GM21737 (cell line): ENCODE data around the gene ITGA4.

Experiments
- ATAC-seq: cut with Tn5 transposase; IDR thresholded peaks from one replicate; pipeline ENCODE4 v1.9.1; 2021; ENCODE audit warnings: mild to moderate bottlenecking, moderate library complexity; ENCODE audit not compliant: unreplicated experiment

The ITGA4 gene

DNA sequence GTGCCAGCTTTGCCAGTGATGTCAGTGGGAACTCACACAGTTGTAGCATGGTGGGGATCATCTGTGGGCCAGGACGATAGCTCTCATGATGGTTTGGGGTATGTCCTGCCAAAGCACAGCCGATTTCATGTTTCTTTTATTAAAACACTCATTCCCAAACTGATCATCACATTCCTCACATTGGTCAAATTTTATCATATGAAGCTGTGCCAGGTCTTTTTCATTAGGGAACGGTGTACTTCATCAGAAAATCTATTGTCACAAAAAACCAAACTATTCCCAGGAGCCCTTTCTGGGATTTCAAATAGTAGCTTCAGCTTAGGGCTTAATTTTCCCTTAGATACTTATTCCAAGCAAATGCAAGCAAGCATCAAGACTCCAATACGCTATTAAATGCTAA lies 42.0 kb downstream of the ITGA4 start:
- no peak for ATAC-seq

DNA sequence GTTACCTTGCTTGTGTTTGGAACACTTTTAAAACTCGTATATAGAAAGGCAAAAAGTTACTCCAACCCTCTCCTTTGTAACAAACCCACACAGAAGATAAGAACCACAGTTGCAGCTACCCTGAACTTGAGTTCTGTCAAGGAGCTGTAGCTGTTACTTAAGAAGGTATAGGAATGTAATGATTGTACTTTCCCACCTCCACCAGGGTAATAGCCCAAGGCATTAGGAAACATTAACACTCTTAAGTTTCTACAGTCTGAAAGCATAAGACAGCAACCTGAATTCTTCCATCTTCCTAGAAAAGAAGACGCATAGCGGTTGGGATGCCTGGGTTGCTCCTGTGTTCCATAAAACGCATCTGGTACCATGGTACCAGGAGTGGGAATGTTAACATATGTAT lies 43.0 kb downstream of the ITGA4 start:
- ATAC-seq, result no peak

DNA sequence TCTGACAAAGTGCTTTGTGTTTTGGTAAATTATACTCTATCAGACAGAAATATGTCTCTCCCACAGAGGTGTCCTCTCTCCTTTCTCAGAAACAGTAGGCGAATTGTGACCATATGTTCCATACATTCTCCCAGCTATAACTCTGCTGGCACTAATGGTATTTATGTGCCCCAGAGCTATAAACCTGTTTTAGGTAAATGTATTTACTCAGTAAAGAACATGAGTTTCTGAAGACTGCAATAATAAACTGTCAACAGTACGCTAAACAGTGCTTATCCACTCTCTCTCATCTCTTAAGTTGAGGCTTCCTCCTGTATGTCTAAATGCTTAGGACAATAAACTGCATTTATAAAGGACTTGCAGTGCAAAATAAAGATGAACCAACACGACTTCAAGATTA lies 58.5 kb downstream of the ITGA4 start:
- ATAC-seq, result no peak

DNA sequence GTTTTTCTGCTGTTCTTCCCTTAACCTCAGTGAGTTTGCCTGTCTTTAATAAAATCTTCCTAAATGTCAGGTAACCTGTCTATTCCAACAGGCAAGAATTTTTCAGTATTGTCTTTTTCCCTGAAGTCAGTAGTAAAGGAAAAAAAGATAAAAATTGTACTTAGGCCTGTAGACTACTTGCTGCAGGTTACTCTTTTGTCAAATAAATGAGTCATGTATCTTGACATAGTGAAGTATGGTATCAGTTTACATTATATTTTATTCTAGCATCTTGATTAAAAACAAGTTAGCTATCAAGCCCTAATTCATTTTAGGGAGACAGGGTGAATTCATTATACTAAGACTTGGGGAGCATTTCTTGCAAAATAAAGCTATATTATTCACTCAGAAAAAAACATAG lies 59.8 kb downstream of the ITGA4 start:
- ATAC-seq, result no peak

DNA sequence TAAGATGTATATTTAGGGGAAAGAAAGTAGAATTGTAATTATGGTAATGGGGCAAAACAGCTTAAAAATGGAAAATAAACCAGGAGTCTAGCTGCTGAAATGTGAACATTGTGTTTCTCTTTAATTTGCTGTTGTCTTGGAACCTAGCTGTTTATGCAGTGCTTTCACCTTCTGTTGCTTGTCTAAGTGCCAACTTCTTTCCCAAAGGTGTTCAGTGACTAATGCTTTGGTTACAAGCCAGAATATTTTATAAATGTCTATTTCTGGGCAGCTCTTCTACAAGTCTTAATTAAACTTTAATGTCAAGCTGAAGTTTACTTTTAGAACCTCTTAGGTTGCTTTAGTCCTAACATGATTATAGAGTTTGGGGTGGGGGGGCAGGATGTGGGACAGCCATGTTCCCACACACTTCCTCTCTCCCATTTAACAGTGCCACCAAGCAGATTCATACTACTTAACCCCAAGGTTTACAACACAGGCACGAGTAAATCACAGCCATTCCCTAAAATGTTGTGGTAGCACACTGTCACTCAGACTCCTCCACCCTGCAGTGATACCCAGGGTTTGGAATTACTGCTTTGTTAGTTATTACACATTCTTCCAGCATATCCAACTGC lies 60.6 kb downstream of the ITGA4 start:
- ATAC-seq, result no peak

DNA sequence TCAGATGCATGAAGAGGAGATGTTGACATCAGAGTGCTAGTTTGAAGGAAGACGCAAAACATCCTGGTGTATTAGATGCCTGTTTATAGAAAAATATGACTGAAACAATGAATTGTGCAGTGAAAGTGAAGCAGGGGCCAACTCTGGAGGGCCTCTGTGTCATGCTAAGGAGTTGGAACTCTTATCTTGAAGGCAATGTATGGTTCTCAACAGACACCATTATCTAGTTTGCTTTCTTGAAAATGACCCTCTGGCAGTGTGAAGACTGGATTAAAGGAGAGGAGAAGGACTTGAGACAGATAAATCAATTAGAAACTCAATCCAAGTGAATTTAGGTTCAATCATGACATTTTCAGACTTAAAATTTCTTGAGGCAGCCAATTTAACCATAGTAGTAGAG lies 63.1 kb downstream of the ITGA4 start:
- ATAC-seq, result no peak

DNA sequence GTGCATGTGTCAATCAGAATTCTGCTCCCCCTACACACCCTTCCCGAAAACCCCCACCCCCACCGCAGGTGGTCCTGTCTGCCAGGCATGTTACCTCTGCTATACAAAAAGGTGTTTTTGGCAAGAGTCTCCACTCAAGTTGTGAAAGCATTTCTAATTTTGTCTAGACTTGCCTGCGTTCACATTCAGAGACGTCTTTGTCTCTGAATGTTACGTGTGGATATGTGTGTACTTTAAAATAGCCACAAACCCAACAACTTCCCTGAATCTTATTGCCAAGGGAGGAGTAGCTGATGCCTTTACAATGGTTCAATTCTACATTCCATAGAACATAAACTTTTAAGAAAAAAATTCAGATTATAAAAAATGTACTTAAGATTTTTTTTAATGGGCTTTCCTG lies 66.6 kb downstream of the ITGA4 start:
- no peak for ATAC-seq

DNA sequence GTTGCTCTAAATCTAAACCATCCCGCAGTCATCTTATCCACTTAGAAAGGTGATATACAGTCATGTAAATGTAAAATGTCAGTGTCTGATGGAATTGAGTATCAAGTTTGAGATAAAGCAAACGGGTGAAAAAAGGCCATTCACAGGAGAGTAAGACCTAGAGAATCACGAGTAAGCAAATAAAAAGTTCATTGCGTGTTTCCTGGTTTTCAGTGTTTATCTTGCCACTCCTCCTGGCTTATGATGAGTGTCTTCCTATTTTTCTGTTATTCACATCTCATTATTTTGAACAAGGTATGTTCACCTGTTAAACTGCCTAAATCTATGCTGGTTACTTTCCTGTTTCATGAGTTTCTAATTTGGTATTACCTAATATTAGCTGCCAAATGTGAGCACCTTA lies 68.8 kb downstream of the ITGA4 start:
- no peak for ATAC-seq

DNA sequence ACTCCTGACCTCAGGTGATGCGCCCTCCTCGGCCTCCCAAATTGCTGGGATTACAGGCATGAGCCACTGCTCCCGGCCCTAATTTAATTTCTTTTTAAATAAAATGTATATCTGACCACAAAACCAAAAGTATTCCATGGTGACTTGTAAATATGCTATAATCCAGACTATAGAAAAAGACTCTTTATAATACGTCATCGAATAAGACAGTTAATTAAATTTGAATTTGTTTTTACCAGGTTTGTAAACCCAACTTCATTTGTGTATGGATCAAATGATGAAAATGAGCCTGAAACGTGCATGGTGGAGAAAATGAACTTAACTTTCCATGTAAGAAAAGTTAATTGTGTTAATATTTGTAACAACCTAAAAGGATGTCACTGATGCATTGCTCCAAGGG lies 69.9 kb downstream of the ITGA4 start:
- ATAC-seq, result no peak

DNA sequence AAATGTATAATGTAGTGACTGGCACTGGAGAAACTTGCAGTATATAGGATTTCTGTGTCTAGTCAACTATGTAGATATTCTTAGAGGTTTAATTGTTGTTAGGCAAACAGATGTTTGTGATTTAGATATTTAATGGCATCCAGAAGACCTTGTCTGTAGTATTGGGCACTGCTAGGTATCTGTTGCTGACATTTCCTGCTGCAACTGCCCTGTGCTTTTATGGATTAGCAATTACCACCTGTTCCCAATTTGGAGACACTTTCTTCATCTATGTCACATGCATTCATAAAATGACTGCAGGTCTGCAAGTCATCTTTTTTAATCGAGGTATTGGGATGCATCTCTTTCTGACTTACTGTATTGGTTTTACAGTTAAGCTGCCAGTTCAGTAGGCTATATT lies 71.3 kb downstream of the ITGA4 start:
- ATAC-seq, result no peak

DNA sequence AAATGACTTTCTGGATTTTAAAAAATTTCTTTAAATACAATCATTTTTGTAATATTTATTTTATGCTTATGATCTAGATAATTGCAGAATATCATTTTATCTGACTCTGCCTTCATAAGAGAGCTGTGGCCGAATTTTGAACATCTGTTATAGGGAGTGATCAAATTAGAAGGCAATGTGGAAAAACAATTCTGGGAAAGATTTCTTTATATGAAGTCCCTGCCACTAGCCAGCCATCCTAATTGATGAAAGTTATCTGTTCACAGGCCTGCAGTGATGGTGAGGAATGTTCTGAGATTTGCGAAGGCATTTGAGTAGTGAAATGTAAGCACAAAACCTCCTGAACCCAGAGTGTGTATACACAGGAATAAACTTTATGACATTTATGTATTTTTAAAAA lies 79.5 kb downstream of the ITGA4 start:
- no peak for ATAC-seq

DNA sequence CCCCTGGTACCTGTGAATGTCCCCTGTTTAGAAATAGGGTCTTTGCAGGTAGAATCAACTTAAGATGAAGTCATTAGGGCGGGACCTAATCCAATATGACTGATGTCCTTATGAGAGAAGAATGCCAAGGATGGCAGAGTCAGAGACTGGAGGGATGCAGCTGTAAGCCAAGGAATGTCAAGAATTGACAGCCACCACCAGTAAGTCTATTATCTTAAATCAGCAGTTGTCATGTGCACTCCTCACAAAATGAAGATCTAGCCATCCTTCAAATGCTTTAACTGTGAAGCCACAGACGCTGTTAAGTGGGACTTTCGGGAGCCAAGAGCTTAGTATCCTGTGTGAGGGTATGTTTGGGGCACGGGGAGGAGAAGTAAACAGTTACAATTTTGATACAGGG lies 83.2 kb downstream of the ITGA4 start:
- ATAC-seq, result no peak

DNA sequence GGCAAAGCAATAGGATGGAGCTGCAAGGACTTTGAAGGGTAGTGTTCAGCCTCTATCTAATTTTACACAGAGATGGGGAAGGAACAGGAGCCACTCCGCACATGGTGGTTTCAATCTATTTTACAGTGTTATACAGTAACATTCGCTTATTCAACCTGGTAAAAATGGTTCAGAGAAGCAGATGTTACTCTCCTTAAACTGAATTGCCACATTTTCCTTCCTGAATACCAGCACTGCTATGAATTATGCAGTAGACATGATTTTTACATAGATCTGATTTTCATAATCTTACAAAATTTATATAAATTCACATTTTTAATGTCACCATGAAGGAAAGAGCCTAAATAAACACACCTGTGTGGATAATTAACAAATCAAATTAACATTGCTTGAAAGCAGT lies 85.0 kb downstream of the ITGA4 start:
- ATAC-seq, result no peak

DNA sequence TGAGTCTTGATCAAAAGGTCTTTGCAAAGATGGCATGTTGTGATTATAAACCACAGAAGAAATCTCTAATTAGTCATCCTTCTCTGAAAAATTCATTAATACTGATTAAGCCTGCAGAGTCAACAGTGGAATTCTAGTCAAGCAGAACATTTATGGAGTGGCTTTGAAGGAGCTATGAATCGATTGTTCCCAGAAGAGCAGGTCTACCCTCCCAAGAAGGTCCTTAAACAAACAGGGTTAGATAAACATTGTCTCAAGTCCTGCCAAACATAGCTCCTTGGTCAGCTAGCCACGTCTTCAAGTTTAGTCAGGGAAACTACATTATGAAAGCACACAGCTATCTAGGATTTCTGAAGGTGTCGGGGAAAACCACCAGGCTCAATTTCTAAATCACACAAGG lies 88.9 kb downstream of the ITGA4 start:
- no peak for ATAC-seq

DNA sequence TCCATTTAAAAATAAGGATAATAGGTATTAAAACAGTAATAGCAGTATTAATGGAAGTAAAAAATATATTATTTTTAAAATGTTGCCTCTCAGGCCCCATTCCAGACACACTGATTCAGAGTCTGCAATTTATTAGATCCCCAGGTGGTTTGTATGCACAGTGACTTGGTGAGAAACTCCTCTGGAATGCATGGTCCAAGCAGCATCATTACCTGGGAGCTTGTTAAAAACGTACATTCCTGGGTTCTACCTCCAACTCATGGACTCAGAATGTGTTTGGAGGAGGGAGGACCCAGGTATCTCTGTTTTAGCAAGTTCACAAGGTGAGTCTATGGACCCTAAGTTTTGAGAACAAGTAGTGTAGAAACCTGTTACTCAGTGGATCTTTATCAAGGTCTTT lies 95.6 kb downstream of the ITGA4 start:
- ATAC-seq, result no peak

DNA sequence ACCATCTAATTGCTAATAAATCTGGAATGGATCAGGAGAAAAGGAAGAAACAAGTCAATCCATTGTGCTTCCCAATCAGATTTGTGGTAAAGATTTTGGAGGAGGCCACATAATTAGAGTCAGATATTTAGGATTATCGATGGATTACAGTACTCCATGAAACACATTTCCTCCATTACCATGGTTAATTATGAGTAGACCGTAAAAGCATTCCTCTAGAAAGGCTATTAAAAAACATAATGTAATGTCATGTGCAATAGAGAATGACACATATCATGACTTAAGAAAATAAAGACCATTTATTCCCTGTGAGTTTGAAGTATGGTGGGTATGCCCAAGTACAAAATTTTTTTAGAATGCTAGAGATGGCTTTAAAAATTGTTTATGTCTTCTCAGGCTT lies 96.1 kb downstream of the ITGA4 start:
- ATAC-seq, result no peak

DNA sequence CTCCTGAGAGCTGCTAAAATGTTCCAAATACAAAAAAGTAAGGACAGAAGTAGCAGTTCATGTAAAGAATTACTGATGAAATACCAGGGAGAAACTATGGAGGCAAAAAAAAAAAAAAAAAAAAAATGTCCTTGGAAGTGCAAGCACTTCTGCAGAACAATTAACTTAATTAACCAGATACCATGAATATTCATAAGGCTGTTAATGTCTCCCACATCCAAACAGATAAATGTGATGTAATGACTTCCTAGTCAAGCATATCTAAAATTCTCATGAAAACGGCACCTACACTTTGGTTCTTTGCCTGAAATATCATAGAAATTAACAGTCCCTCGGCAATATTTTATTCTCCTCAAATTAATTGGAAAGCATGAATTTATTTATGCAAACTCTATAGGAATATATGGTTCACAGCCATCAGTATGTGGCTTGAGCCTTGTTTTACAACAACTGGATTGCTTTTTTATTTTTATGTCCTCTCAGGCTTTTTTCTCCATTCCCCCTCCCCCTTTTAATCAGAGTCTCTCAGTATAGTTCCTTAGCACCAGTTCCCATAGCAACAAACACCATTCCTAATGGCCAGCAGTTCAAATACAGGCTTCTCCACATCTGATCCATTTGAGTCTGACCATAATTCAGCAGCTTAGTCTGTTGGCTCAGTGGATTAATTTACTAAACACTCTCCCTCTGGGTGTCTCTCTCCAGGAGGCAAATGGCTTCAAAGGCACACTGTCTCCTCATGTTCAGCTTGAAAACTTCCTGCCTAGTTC lies 97.1 kb downstream of the ITGA4 start:
- ATAC-seq, result no peak

DNA sequence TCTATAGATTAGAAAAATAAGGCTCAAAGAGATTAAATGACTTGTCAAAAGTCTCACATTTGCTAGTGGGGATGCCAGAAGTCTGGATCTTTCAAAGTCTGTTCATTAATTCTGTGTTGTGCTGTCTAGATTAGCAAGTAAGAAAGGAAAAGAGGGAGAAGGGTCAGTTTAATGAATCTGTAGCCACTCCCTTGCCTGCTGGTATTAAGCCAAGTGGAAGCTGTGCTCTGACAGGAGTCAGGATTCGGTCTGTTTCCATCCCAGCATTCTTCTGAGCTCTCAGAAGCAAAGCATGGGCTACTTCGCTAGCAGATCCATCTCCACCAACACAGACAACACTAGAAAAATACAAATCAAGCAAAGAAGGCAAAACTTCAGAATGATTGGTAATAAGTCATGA lies 101.2 kb downstream of the ITGA4 start:
- no peak for ATAC-seq

DNA sequence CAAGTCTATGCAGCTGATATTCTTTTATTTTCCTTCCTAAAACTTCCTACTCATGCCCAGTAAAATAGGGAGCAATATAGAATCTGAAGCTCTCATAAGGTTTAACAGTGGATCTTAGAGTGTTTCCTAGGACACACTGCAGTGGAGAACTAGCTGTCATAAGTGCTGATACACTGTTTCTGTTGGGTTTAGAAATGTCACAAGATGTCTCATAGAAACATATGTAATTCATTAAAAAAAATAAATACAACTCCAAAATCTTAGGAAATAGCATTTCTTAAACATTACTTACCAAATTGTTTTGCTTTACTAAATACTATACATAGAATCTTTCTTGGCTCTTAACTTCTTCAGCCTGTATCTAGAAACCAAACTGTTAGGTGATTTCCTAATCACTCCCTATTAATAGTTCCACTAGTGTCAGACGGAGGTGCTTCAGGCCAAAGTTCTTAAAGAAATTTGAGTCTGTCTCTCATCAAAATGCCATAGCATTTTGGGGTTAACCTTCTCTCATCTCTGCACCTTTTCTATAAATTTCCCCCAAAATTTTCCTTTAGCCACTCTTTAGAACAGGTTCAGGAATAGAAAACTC lies 106.0 kb downstream of the ITGA4 start:
- no peak for ATAC-seq

DNA sequence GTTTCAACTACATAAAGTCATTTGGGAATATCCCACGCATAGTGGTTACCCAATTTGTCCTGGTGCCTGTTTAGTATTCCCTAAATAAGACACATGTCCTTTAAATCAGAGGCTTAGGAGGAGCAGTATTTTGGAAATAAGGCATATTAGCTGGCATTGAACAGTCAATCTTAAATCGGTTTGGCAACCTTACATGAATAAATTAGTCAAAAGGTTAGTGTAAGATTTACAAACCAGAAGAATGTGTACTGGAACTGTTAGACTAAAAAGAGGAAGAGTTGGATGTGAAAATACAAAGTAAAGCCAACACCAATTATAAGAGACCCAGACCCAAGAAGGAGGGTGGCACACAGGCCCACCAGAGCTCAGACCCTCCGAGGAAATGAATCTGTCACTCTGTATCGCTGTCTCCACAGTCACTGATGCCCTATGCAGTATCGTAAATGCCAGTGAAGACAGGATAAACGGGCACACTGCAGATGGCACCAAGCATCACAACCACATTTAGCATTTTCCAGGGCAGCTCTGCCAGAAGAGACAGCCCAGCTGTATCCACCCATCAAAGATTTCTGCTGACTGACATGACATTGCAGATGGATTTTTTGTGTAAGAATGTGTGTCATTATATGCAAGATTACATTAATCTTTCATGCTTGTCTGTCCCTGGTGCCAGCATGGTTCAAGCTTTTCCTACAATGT lies 109.3 kb downstream of the ITGA4 start:
- ATAC-seq, result no peak

DNA sequence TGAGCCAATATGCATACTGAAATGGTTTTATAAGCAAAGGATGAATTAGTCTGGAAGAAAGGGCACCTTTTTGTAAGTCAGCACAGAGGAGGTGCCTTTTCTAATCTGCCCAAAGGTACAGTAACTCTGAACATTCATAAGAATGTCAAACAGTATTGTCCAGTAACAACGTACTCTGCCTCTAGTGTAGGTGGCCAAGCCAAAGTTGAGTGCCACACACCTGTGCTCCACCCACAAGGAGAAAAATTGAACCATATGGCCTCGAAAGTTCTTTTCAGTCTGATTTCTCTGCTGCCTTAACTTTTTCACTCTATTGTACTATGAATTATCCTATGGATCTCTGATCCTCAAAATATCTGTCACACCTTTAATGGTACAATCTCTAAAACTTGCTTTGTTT lies 112.9 kb downstream of the ITGA4 start:
- ATAC-seq, result no peak
